HepG2 (cell line): ENCODE measurements around the gene SLIT3. TPM values are rescaled to one million over a fixed set of nuclear protein-coding genes. Genes with fewer than 3 reads are reported as not detected.
A peak's percentile ranks its signal among the peaks of the same experiment; 100 is the strongest.

ENCODE experiments used
- ATAC-seq: fragments of 200-7000 bp; cut with Tn5 transposase; 3 replicates; pipeline ENCODE4 v1.9.1; 2020; ENCODE audit warnings: mild to moderate bottlenecking, moderate library complexity
- BruUV-seq: library from RNA; stranded (reverse); fragments of 400-500 nt; replicated peaks from 2 replicates; lab custom pipeline; 2021; lab: Mats Ljungman, UMichigan
- CTCF ChIA-PET: fragments of 300-600 bp; formaldehyde crosslinking; extraction: SDS; loops from one replicate; lab custom pipeline; 2021; ENCODE audit warnings: low total read pairs, inconsistent platforms, low intra/inter-chr PET ratio; lab: Yijun Ruan, JAX
- POLR2A ChIA-PET: fragments of 350-600 bp; sonication (Branson Sonifier 250); formaldehyde crosslinking; loops from one replicate; lab custom pipeline; 2020; ENCODE audit warnings: antibody characterized with exemption, inconsistent platforms; lab: Yijun Ruan, JAX
- DNase-seq: peaks from one replicate; pipeline ENCODE4 v3.0.0-alpha.2; 2015; ENCODE audit warnings: low spot score
- FAIRE-seq: peaks from 3 replicates; lab custom pipeline; 2011; peaks lifted over from hg19 to GRCh38; lab: Jason Lieb, UNC
- H2AFZ ChIP-seq: one replicate; pipeline ENCODE4 v1.6.1; 2011; ENCODE audit warnings: low read length, inconsistent platforms
- H3K27ac ChIP-seq: fragments of 300-600 bp; 3 replicates; pipeline ENCODE4 v1.8.0; 2011; ENCODE audit warnings: mixed run types, mild to moderate bottlenecking, mixed read lengths, low read length, inconsistent platforms; ENCODE audit not compliant: insufficient read depth; ENCODE audit errors: extremely low read length
- H3K27me3 ChIP-seq, 2 experiments: fragments of 200-600 bp in 1 of 2; 2 replicates in 1 of 2; 3 replicates in 1 of 2; pipeline versions ENCODE4 v1.6.0 to v1.8.0; 2011; ENCODE audit warnings: low read length in 2 of 2, mild to moderate bottlenecking in 2 of 2, moderate library complexity in 2 of 2, inconsistent platforms in 1 of 2; ENCODE audit not compliant: insufficient read depth in 2 of 2, control insufficient read depth in 1 of 2
- H3K36me3 ChIP-seq, 2 experiments: fragments of 200-600 bp in 1 of 2; replicated peaks in 1 of 2; 2 replicates in 1 of 2; 3 replicates in 1 of 2; pipeline versions ENCODE4 v1.5.1 to v1.8.0; 2011; ENCODE audit warnings: low read length in 2 of 2, inconsistent platforms in 1 of 2; ENCODE audit not compliant: insufficient read depth in 2 of 2, control insufficient read depth in 1 of 2
- H3K4me1 ChIP-seq: 2 replicates; pipeline ENCODE4 v1.5.1; 2012; ENCODE audit warnings: low read length, inconsistent platforms; ENCODE audit not compliant: insufficient read depth
- H3K4me2 ChIP-seq: 2 replicates; pipeline ENCODE4 v1.6.0; 2011; ENCODE audit warnings: low read depth, low read length, inconsistent platforms
- H3K4me3 ChIP-seq, 3 experiments: fragments of 200-600 bp in 1 of 3; sonication (generic), shearing (Covaris generic) in 1 of 3; replicated peaks in 1 of 3; 2 replicates each; pipeline ENCODE4 v1.5.1; 2011 to 2016; ENCODE audit warnings: low read length in 3 of 3, inconsistent platforms in 2 of 3, low read depth in 2 of 3, mild to moderate bottlenecking in 2 of 3, control low read depth in 1 of 3, mixed read lengths in 1 of 3; ENCODE audit not compliant: insufficient read depth in 1 of 3
- H3K79me2 ChIP-seq: one replicate; pipeline ENCODE4 v1.6.1; 2011; ENCODE audit warnings: low read length, inconsistent platforms; ENCODE audit not compliant: insufficient read depth
- H3K9ac ChIP-seq: 2 replicates; pipeline ENCODE4 v1.6.0; 2011; ENCODE audit warnings: mild to moderate bottlenecking, low read depth, low read length, inconsistent platforms; ENCODE audit not compliant: insufficient read depth
- H3K9me3 ChIP-seq: 2 replicates; pipeline ENCODE4 v1.5.1; 2012; ENCODE audit warnings: mild to moderate bottlenecking, low read length
- H4K20me1 ChIP-seq: 2 replicates; pipeline ENCODE4 v1.6.0; 2011; ENCODE audit warnings: inconsistent platforms, mild to moderate bottlenecking, low read length, moderate library complexity; ENCODE audit not compliant: insufficient read depth
- AKNA ChIP-seq: sonication (generic); formaldehyde crosslinking; IDR thresholded peaks from 2 replicates; pipeline ENCODE4 v1.4.0; 2020; ENCODE audit warnings: missing genetic modification reagents, borderline replicate concordance
- CEBPB ChIP-seq: IDR thresholded peaks from 2 replicates; pipeline ENCODE4 v1.6.1; 2011; ENCODE audit warnings: low read depth, low read length, improper control_type of control experiment, borderline replicate concordance
- FOSL2 ChIP-seq: sonication (generic); formaldehyde crosslinking; IDR thresholded peaks from 2 replicates; pipeline ENCODE4 v1.4.0; 2020; ENCODE audit warnings: missing genetic modification reagents
- GABPB1 ChIP-seq: IDR thresholded peaks from 2 replicates; pipeline ENCODE4 v1.6.1; 2016; ENCODE audit warnings: mild to moderate bottlenecking, missing genetic modification reagents, moderate library complexity, missing compliant biosample characterization
- HNRNPUL1 ChIP-seq: fragments of 200-400 bp; formaldehyde crosslinking; IDR thresholded peaks from 2 replicates; pipeline ENCODE4 v1.6.1; 2017; ENCODE audit warnings: low read depth, mild to moderate bottlenecking, low read length, moderate library complexity
- RCOR2 ChIP-seq: IDR thresholded peaks from 2 replicates; pipeline ENCODE4 v1.6.1; 2016; ENCODE audit warnings: missing biosample characterization, missing genetic modification reagents
- RNF219 ChIP-seq: sonication (generic); formaldehyde crosslinking; IDR thresholded peaks from 2 replicates; pipeline ENCODE4 v1.5.0; 2020; ENCODE audit warnings: mild to moderate bottlenecking, missing genetic modification reagents
- ZNF512B ChIP-seq: sonication (generic); formaldehyde crosslinking; IDR thresholded peaks from 2 replicates; pipeline ENCODE4 v1.5.1; 2020; ENCODE audit warnings: missing genetic modification reagents, mild to moderate bottlenecking, borderline replicate concordance
- ZNF577 ChIP-seq: sonication (generic); formaldehyde crosslinking; IDR thresholded peaks from 2 replicates; pipeline ENCODE4 v1.4.0; 2020; ENCODE audit warnings: mild to moderate bottlenecking, low read depth, missing genetic modification reagents, borderline replicate concordance
- WGBS: methylation state at CpG from one replicate; pipeline ENCODE4 v1.1.6; 2017; ENCODE audit warnings: low lambda C conversion rate; 5-methylcytosine and 5-hydroxymethylcytosine counted together
- in situ Hi-C: cut with HindIII; loops from 2 replicates; pipeline ENCODE4 v1.10.0; 2017; ENCODE audit warnings: low pct_unique_long_range_greater_than_20kb; ENCODE audit not compliant: extremely low pct_ligation_motif_present
- intact Hi-C: fragments of 100-400 bp; cut with micrococcal nuclease; formaldehyde crosslinking; loops from one replicate; pipeline ENCODE4 v1.10.0; 2022; ENCODE audit not compliant: unreplicated experiment
- polyA plus RNA-seq, 8 experiments: library from polyadenylated mRNA; depleted of rRNA in 3 of 8; stranded (reverse) in 7 of 8; unstranded in 1 of 8; fragments of >200 nt; fragmentation: Illumina TruSeq in 4 of 8; extraction: Trizol in 4 of 8; gene quantifications; 2 replicates each; pipeline versions ENCODE4 v1.2.1 to v1.2.3, GENCODE V29; 2011 to 2016; ENCODE audit warnings: low read depth in 4 of 8, missing spikeins in 1 of 8, mixed read lengths in 1 of 8; ENCODE audit not compliant: insufficient read depth in 1 of 8
- total RNA-seq, 5 experiments: library from RNA; depleted of rRNA; stranded (reverse); fragments of >200 nt; fragmentation: Illumina TruSeq; extraction: Trizol; gene quantifications; 2 replicates each; pipeline ENCODE4 v1.2.3, GENCODE V29; 2016; ENCODE audit warnings: low read depth in 1 of 5
- TF ChIP-seq, protein P1 (sequence below): IDR thresholded peaks from 2 replicates; pipeline ENCODE4 v1.6.1; 2016

The SLIT3 gene
- total and polyA plus RNA-seq, 2 of the 13 experiments (the other 11 are each of a cell fraction or from before 2014, with no cell fraction given) = not detected

DNA sequence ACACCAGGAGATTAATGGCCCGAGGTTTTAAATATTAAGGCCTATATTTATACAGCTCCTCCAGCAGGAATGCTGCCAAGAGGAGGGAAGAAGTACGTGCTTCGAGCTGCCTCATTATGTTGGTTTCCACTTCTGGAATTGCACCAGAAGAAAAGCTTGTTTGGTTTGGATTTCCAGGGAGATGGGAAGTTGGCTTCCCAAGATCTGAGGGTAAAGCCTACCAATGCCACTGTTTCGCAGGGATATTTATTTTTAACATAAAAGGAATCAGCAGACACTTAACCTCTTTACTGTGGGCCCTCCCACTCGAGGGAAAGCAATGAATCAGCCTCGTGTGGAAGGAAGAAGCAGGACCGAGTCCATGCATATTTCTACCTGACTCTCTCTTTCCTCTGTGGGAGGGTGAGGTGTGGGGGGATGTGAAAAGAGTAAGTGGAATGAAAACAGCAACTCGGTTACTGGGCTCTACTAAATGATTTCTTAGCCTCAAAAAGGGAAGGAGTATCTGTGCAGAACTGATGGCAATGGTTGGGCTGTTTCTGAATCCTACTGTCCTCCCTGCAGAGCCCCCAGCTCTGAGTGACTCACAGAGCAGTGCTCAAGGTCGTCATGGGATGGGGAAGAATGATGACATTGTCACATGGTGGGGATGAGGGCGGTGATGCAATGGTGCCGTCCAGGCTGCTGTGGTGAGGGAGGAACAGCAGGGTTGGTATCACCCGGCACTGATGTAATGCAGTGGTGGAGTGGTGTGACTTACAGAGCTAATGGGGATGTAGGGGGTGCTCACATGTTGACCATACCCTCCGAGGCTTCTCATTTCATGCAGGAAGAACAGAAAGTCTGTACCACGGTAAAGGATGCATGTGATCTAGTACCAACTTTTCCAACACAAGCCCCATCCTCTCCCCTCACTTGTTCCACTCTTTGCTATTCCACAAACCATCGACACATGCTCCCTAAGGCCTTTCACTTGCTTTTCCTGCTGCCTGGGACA is 506.8 kb downstream of the SLIT3 start:
- Histone ChIP-seq H3K4me3 (no peak overlapping the region), H3K27ac (no peak overlapping the region), H3K9me3 (no peaks in the 10 kb centered on the region), H3K9ac (no peak overlapping the region), H3K79me2 (no peaks in the 10 kb centered on the region), H3K4me1 (no peaks in the 10 kb centered on the region), H3K36me3 (no peaks in the 10 kb centered on the region), H4K20me1 (no peaks in the 10 kb centered on the region), H2AFZ (no peak overlapping the region), H3K27me3 (peaks cover 2 to 64% of the 10 kb centered on the region in 2 experiments; a peak in 4 of 5 replicates), H3K4me2 (no peak overlapping the region)
- in situ Hi-C loops = no loop called here
- ATAC-seq (peak; percentile 50), DNase-seq (peak; percentile 33), FAIRE-seq (no peak)
- WGBS = 1% methylated on average over 13 of the region's 15 CpGs
- POLR2A ChIA-PET = no interaction called here
- no TSS peak for BruUV-seq
- CTCF ChIA-PET = no interaction called here
- intact Hi-C loops = no loop called here
- TF ChIP-seq, protein P1, sequence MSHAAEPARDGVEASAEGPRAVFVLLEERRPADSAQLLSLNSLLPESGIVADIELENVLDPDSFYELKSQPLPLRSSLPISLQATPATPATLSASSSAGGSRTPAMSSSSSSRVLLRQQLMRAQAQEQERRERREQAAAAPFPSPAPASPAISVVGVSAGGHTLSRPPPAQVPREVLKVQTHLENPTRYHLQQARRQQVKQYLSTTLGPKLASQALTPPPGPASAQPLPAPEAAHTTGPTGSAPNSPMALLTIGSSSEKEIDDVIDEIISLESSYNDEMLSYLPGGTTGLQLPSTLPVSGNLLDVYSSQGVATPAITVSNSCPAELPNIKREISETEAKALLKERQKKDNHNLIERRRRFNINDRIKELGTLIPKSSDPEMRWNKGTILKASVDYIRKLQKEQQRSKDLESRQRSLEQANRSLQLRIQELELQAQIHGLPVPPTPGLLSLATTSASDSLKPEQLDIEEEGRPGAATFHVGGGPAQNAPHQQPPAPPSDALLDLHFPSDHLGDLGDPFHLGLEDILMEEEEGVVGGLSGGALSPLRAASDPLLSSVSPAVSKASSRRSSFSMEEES = peak; percentile 85
- TF ChIP-seq AKNA (CRISPR knock-in tag) (no peak), GABPB1 (CRISPR knock-in tag) (peak; percentile 17; the same call in 1 of the 2 replicates), ZNF577 (CRISPR knock-in tag) (no peak), RNF219 (CRISPR knock-in tag) (no peak), FOSL2 (CRISPR knock-in tag) (peak; percentile 93), RCOR2 (CRISPR knock-in tag) (no peak), HNRNPUL1 (no peak), CEBPB (peak; percentile 82; the same call in 1 of the 2 replicates), ZNF512B (CRISPR knock-in tag) (no peak)
